Urinary bladder (tissue), 4 donors: ENCODE measurements around the gene OSBPL3. TPM values are rescaled to one million over a fixed set of nuclear protein-coding genes. Genes with fewer than 3 reads are reported as not detected.

ENCODE experiments used
- DNase-seq: peaks from one replicate; pipeline ENCODE4 v3.0.0-alpha.2; 2015; ENCODE audit errors: extremely low spot score
- H3K27ac ChIP-seq: one replicate; pipeline ENCODE4 v1.5.1; 2013; ENCODE audit warnings: low read depth, mild to moderate bottlenecking, moderate library complexity
- H3K36me3 ChIP-seq: one replicate; pipeline ENCODE4 v1.6.1; 2013; ENCODE audit warnings: mild to moderate bottlenecking, moderate library complexity; ENCODE audit not compliant: insufficient read depth
- H3K4me1 ChIP-seq: one replicate; pipeline ENCODE4 v1.6.1; 2013; ENCODE audit warnings: mild to moderate bottlenecking, moderate library complexity; ENCODE audit not compliant: insufficient read depth
- H3K4me3 ChIP-seq: one replicate; pipeline ENCODE4 v1.5.1; 2013; ENCODE audit warnings: low read depth, low read length
- WGBS: extraction: QIAGEN DNeasy Blood & Tissue Kit; methylation state at CpG from one replicate; pipeline ENCODE4 v1.1.7; 2013; 5-methylcytosine and 5-hydroxymethylcytosine counted together
- polyA plus RNA-seq: library from polyadenylated mRNA; stranded (reverse); fragments of 200-250 nt; gene quantifications from one replicate; pipeline ENCODE4 v1.2.3, GENCODE V29; 2013
- total RNA-seq: library from RNA; depleted of rRNA; stranded (reverse); fragments of >200 nt; gene quantifications from one replicate; pipeline ENCODE4 v1.2.3, GENCODE V29; 2014
- donor health status: healthy with polysubstance abuse.
- donor health status: healthy.

OSBPL3 gene
- total and polyA plus RNA-seq, 2 donors = 1.9 to 4.9 TPM

DNA sequence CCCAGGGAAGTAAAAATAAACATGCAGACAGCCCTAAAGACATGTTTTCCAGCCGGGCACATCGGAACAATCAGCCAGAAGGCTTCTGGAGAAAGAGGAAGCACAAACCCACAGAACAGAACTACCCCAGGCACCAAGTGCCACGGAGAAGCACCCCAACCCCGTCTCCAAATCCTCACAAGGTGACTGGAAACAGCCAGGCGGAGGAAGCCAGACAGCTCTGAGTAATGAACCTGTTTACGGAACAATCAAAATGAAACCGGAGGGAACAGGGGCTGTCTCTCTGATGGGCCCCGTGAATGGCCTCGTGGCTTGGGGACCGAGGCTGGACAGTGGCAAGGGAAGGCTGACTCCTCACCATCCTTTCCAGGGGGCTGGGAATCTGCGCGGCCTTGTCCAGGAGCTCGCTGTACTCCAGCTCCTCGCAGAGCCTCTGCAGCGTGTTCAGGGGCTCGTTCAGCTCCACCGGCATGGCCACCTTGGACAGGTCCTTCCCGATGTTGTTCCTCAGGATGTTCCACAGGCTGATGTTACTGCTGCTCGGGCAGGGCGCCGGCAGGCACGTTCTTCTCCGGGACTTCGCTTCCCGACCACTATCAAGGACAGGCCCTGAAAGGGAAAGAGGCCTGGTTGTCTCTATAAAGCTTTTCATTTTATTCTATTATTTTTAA lies 145.7 kb downstream of the OSBPL3 start:
- DNase-seq = no peak
- 80% methylated on average over 25 of the region's 25 CpGs for WGBS
- no peak overlapping the region for H3K4me3 ChIP-seq
- no peaks in the 10 kb centered on the region for H3K4me1 ChIP-seq
- no peak overlapping the region for H3K27ac ChIP-seq
- no peaks in the 10 kb centered on the region for H3K36me3 ChIP-seq

GRCh38 chr7:24833549-24833948 lies 146.4 kb downstream of the OSBPL3 start:
- H3K27ac ChIP-seq = no peak overlapping the region
- H3K4me1 ChIP-seq = no peaks in the 10 kb centered on the region
- no peak overlapping the region for H3K4me3 ChIP-seq
- DNase-seq = no peak
- no peaks in the 10 kb centered on the region for H3K36me3 ChIP-seq
- WGBS = 62% methylated on average over 5 of the region's 5 CpGs

DNA sequence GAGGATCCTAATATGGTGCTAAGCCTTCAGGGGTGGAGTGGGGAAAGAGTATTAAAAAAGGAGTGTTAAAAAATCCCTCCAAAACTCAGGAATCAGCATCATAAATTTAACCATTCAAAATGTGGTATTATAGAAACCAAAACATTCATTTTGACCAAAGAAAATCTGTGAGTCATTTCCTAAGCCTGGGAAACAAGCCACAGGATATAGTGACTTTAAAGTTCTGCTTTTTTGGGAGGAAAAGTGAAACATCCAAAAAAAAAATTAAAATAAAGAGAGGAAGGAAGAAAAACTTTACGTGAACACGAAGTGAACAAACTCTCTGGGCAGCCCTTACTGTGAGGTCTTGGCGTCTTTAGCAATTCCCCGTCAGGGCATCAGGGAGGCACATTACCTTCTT lies 148.7 kb downstream of the OSBPL3 start:
- no peak for DNase-seq
- no peak overlapping the region for H3K4me3 ChIP-seq
- H3K36me3 ChIP-seq = no peaks in the 10 kb centered on the region
- H3K4me1 ChIP-seq = no peaks in the 10 kb centered on the region
- H3K27ac ChIP-seq = no peak overlapping the region
- WGBS = 67% methylated on average over 4 of the region's 4 CpGs

DNA sequence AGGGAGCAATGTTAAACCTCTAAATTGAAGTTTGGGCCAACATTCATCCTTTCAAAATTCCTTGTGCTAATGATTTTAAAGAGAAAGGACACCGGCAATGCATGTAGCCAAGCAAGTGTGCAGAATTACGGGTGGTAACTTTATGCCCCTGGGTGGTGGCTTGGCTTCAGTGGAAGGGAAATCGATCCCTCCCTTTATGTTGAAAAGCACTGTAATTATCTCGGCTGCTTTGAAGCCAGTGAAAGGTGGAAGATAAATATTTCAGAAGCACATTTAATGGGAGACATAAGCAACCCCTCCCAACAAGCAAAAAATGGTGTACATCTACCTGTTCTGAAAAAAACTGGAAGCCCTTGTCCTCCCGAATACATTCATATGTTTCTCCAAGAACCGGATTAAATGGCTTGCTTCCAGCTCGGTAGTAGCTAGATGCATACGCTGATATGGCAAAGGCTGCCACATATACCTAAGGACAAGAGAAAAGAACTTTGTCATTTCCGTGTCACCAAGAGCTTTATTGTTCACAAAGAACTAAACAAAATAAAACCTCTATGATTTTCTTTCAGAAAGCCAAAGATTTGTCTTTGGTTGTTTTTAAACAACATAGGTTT lies 149.4 kb downstream of the OSBPL3 start:
- H3K36me3 ChIP-seq = no peaks in the 10 kb centered on the region
- H3K4me3 ChIP-seq = no peak overlapping the region
- DNase-seq = no peak
- H3K4me1 ChIP-seq = no peaks in the 10 kb centered on the region
- H3K27ac ChIP-seq = no peak overlapping the region
- 59% methylated on average over 9 of the region's 9 CpGs for WGBS

- Histone ChIP-seq H3K27ac (no peak overlapping the region), H3K4me1 (no peaks in the 10 kb centered on the region), H3K36me3 (no peaks in the 10 kb centered on the region), H3K4me3 (no peak overlapping the region)
- 57% methylated on average over 2 of the region's 2 CpGs for WGBS
- no peak for DNase-seq
These were observed 150.2 kb downstream of the OSBPL3 start for GRCh38 chr7:24829787-24830186.

- no peak for DNase-seq
- Histone ChIP-seq H3K36me3 (no peaks in the 10 kb centered on the region), H3K4me3 (no peak overlapping the region), H3K4me1 (no peaks in the 10 kb centered on the region), H3K27ac (no peak overlapping the region)
- WGBS = 39% methylated on average over 1 of the region's 1 CpG
These were observed 150.9 kb downstream of the OSBPL3 start for GRCh38 chr7:24828891-24829661.

DNA sequence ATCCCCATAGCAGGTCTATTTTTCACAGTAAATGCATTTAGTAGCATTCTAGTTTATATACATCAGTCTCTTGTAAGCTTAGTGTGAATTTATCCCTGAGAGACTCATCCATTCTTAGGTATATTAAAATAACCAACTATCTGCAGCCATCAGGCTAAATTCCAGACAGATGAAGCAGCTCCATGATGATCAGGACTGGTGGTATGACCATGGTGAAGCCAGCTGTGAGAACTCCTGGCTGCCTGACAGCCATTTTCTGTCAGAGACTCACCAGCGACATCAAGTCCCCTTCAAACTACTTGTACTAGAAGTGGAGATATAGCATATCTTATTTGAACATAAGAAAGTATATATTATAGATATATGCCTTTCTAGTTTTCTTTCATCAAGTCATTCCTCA lies 152.4 kb downstream of the OSBPL3 start:
- no peaks in the 10 kb centered on the region for H3K4me1 ChIP-seq
- no peaks in the 10 kb centered on the region for H3K36me3 ChIP-seq
- H3K4me3 ChIP-seq = no peak overlapping the region
- H3K27ac ChIP-seq = no peak overlapping the region
- 34% methylated on average over 1 of the region's 1 CpG for WGBS
- DNase-seq = no peak

- Histone ChIP-seq H3K27ac (no peak overlapping the region), H3K36me3 (no peaks in the 10 kb centered on the region), H3K4me3 (no peak overlapping the region), H3K4me1 (no peaks in the 10 kb centered on the region)
- WGBS = 98% methylated on average over 2 of the region's 2 CpGs
- DNase-seq = no peak
These were observed 153.0 kb downstream of the OSBPL3 start for GRCh38 chr7:24827027-24827426.

GRCh38 chr7:24826662-24827020 lies 153.3 kb downstream of the OSBPL3 start:
- DNase-seq = no peak
- no peak overlapping the region for H3K27ac ChIP-seq
- 82% methylated on average over 7 of the region's 7 CpGs for WGBS
- H3K4me1 ChIP-seq = no peaks in the 10 kb centered on the region
- no peaks in the 10 kb centered on the region for H3K36me3 ChIP-seq
- no peak overlapping the region for H3K4me3 ChIP-seq

DNA sequence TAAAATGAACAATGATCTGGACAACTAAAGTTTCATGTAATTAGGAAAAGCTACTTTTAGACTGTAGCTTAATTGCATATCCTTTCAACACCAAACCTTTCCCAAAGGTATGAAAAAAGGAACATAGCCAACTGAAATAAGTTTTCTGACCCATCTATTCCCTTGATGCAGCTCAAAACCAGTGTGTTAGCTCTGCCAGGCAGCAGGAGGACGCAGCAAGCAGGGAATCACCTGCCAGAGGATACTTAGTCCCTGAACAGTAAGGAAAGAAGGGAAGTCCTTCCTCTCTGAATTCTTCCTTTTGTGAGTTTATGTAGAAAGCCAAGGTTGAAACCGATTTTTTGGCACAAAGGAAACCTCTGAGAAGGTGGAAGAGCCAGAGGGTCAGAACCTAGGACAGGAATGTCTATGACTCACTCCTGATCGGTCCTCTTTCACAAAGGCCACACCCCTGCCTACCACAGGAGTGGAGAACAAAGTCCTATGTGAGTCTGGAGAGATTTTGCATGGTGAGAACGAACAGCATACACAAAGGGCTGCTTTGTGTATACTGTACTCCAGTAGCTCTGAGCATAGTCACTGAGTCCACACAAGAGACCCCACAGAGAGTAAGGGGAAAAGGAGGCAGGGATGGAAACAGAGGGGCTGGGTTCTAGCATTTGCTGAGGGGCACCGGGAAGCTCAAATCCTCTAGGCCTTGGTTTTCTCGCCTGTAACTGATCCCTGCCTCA lies 153.9 kb downstream of the OSBPL3 start:
- peaks cover 1% of the 10 kb centered on the region for H3K4me1 ChIP-seq

GRCh38 chr7:24825381-24825794 lies 154.6 kb downstream of the OSBPL3 start:
- Histone ChIP-seq H3K27ac (no peak overlapping the region), H3K4me3 (no peak overlapping the region), H3K4me1 (peaks cover 1% of the 10 kb centered on the region), H3K36me3 (no peaks in the 10 kb centered on the region)
- no peak for DNase-seq
- 22% methylated on average over 1 of the region's 1 CpG for WGBS

More for the DNA sequence above, 153.9 kb downstream of the OSBPL3 start:
- Histone ChIP-seq H3K4me3 (no peak overlapping the region), H3K36me3 (no peaks in the 10 kb centered on the region), H3K27ac (no peak overlapping the region)
- no peak for DNase-seq
- 70% methylated on average over 6 of the region's 6 CpGs for WGBS

- no peaks in the 10 kb centered on the region for H3K36me3 ChIP-seq
- no peak for DNase-seq
- 47% methylated on average over 3 of the region's 3 CpGs for WGBS
- no peak overlapping the region for H3K4me3 ChIP-seq
- H3K27ac ChIP-seq = no peak overlapping the region
- peaks cover 1% of the 10 kb centered on the region for H3K4me1 ChIP-seq
These were observed 155.1 kb downstream of the OSBPL3 start for GRCh38 chr7:24824896-24825295.

- peaks cover 1% of the 10 kb centered on the region for H3K4me1 ChIP-seq
- no peak for DNase-seq
- H3K27ac ChIP-seq = no peak overlapping the region
- no peak overlapping the region for H3K4me3 ChIP-seq
- 88% methylated on average over 3 of the region's 3 CpGs for WGBS
- H3K36me3 ChIP-seq = no peaks in the 10 kb centered on the region
These were observed 155.6 kb downstream of the OSBPL3 start for GRCh38 chr7:24824400-24824799.

DNA sequence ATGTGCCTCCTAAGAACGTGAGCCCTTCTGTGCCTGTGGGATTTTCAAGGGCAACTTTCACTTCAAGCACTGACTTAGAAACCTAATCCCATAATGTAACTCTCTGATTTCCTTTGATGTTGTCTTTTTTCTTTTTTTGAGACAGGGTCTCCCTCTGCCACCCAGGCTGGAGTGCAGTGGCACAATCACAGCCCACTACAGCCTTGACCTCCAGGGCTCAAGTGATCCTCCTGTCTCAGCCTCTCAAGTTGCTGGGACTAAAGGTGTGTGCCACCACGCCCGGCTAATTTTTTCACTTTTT lies 158.3 kb downstream of the OSBPL3 start:
- no peaks in the 10 kb centered on the region for H3K36me3 ChIP-seq
- DNase-seq = no peak
- H3K4me1 ChIP-seq = peaks cover 1% of the 10 kb centered on the region
- 86% methylated on average over 3 of the region's 3 CpGs for WGBS
- H3K27ac ChIP-seq = no peak overlapping the region
- no peak overlapping the region for H3K4me3 ChIP-seq
